ENCODE measurements around the gene OAT. TPM values are rescaled to one million over a fixed set of nuclear protein-coding genes. Genes with fewer than 3 reads are reported as not detected.

OAT gene
- total and polyA plus RNA-seq, 10 of the 15 experiments (the other 5 are each of a cell fraction or from before 2014, with no cell fraction given) = 1.2 to 9.8 (median 1.6) TPM

DNA sequence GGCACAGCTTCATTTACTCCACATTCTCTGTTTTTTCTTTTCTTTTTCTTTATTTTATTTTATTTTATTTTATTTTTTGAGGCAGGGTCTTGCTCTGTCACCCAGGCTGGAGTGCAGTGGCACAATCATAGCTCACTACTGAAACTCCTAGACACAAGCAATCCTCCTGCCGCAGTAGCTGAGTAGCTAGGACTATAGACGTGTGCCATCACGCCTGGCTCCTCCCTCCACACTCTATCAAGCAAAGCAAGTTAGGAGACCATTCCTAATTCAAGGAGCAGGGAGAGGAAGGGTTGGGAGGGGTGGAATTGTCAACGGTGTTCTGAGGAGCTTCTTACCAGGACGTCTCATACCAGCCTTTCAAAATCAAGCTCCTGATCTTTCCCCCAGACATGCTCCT lies 52.4 kb downstream of the OAT start (continued):
- no peak for TF ChIP-seq HSF1 (IDR thresholded peaks at IDR 0.05; ENCODE audit: low read depth, low read length)
- TF ChIP-seq MYC (IDR thresholded peaks at IDR 0.05; ENCODE audit: insufficient read depth, insufficient read length, insufficient replicate concordance, low read length, severe bottlenecking) = no peak
- TF ChIP-seq NR2F1 (conservative IDR thresholded peaks at IDR 0.05) = no peak
- no peak for TF ChIP-seq ETV6 (conservative IDR thresholded peaks at IDR 0.05 in 1 of 2, IDR thresholded peaks at IDR 0.05 in 1 of 2; ENCODE audit: borderline replicate concordance in 1 of 2, low read depth in 1 of 2)
- no peak for TF ChIP-seq ZSCAN29 (IDR thresholded peaks at IDR 0.05)
- TF ChIP-seq SIX5 (IDR thresholded peaks at IDR 0.05; ENCODE audit: low read depth, low read length, severe bottlenecking) = no peak
- TF ChIP-seq CHD2 (IDR thresholded peaks at IDR 0.05; ENCODE audit: borderline replicate concordance, low read depth, low read length) = no peak

DNA sequence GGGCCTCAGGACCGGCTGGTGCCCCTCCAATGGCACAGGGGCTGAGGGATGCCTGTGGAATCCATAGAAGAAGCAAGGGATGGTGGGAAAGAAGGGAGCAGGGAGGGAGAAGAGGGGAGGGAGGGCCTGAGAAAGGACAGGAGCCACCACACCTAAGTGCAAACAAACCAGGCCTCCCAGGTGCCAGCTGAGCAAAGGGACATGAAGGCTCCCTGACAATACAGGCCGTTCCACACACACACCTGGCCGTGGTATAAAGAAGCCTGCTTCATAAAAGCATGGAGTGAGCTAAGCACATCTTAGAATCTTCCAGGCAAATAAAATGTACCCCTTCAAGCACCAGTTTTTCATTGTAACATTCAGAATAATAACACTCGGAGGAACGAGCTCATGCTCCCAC lies 54.0 kb downstream of the OAT start:
- Histone ChIP-seq H3K36me3 (ENCODE audit: control insufficient read depth in 2 of 2, insufficient read depth in 2 of 2, low read length in 1 of 2) (no peaks in the 10 kb centered on the region), H3K4me1 (ENCODE audit: control insufficient read depth, insufficient read depth, low read length) (peaks cover 6% of the 10 kb centered on the region; the same call in 1 of the 2 replicates), H3K9ac (ENCODE audit: control insufficient read depth, insufficient read depth, low read length) (no peak overlapping the region), H3K79me2 (ENCODE audit: control insufficient read depth, insufficient read depth, low read length) (no peaks in the 10 kb centered on the region), H3K4me2 (ENCODE audit: control insufficient read depth, insufficient read depth) (no peak overlapping the region), H3K27ac (ENCODE audit: control insufficient read depth, insufficient read depth) (no peak overlapping the region), H3K27me3 (replicated peaks in 1 of 2; ENCODE audit: control insufficient read depth in 2 of 2, insufficient read depth in 2 of 2, low read length in 1 of 2) (peaks cover 0 to 3% of the 10 kb centered on the region in 2 experiments; a peak in 1 of 4 replicates), H3K9me3 (replicated peaks; ENCODE audit: control insufficient read depth, insufficient read depth, low read length) (no peaks in the 10 kb centered on the region; the same call in 2 of the 3 replicates), H2AFZ (ENCODE audit: control insufficient read depth, low read depth, low read length) (no peak overlapping the region), H3K4me3 (no peak overlapping the region), H4K20me1 (ENCODE audit: control insufficient read depth, insufficient read depth) (no peaks in the 10 kb centered on the region)
- ATAC-seq = no peak
- TF ChIP-seq NR2C2 (IDR thresholded peaks at IDR 0.05; ENCODE audit: borderline replicate concordance, control insufficient read depth, insufficient read length, low read depth) = no peak
- 45% methylated on average over 5 of the region's 5 CpGs for WGBS (ENCODE audit: insufficient coverage, insufficient replicate concordance, low lambda C conversion rate, missing lambda C conversion rate)
- BruUV-seq (replicated peaks) = no TSS peak
- ChIA-PET RAD21 (ENCODE audit: unreplicated experiment) (no interaction called here), POLR2A (interaction anchor here (0.5 to 0.8 kb wide), 2 partner anchors 18 to 380 kb away, joined by 3 read pairs; no protein-coding TSS in a partner anchor), SMC1A (ENCODE audit: uncharacterized antibody, unreplicated experiment) (interaction anchor here (1.0 kb wide), 1 partner anchor 85 kb away, joined by 3 read pairs; no protein-coding TSS in a partner anchor), CTCF (interaction anchor here (0.5 to 2.8 kb wide), 3 partner anchors 11 to 369 kb away, joined by 3 to 10 read pairs (median 3); no protein-coding TSS in a partner anchor)
- in situ Hi-C loops (cut with MboI) = no loop called here
- intact Hi-C loops (cut with micrococcal nuclease; ENCODE audit: unreplicated experiment) = no loop called here
- DNase-seq (ENCODE audit: low read depth, low spot score) = no peak
- no peak for FAIRE-seq

All from GM12878 (cell line).